Thoracic aorta endothelial cell (primary cell): ENCODE results near the gene PUS7L. TPM values are rescaled to one million over a fixed set of nuclear protein-coding genes. Genes with fewer than 3 reads are reported as not detected.

Source experiments
- total RNA-seq: library from RNA; depleted of rRNA; stranded (reverse); fragments of >200 nt; gene quantifications from 2 replicates; pipeline ENCODE4 v1.2.3, GENCODE V29; 2012

PUS7L gene, protein sequence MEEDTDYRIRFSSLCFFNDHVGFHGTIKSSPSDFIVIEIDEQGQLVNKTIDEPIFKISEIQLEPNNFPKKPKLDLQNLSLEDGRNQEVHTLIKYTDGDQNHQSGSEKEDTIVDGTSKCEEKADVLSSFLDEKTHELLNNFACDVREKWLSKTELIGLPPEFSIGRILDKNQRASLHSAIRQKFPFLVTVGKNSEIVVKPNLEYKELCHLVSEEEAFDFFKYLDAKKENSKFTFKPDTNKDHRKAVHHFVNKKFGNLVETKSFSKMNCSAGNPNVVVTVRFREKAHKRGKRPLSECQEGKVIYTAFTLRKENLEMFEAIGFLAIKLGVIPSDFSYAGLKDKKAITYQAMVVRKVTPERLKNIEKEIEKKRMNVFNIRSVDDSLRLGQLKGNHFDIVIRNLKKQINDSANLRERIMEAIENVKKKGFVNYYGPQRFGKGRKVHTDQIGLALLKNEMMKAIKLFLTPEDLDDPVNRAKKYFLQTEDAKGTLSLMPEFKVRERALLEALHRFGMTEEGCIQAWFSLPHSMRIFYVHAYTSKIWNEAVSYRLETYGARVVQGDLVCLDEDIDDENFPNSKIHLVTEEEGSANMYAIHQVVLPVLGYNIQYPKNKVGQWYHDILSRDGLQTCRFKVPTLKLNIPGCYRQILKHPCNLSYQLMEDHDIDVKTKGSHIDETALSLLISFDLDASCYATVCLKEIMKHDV
- 25.5 and 30.9 TPM in 2 replicates for total RNA-seq

GRCh38 chr12:43758728-43759563 is at the start of gene PUS7L, which contains the start of gene IRAK4:
Gene PUS7L (minus strand): TSS chr12:43758790. CDS start chr12:43755245, 3,545 bp downstream.
Gene IRAK4 (plus strand): TSS chr12:43758951. CDS start chr12:43768112, 9,161 bp downstream.

GRCh38 chr12:43805860-43806736 is 47.5 kb upstream of the PUS7L start, which contains the start of gene TWF1:
Gene TWF1 (minus strand): TSS chr12:43806317. CDS start chr12:43806245, 72 bp downstream.

Other genes starting within 250 kb of the PUS7L start
- gene ADAMTS20, start 206.6 kb downstream of the PUS7L start, total RNA-seq, result not detected in 2 replicates
- 27.1 and 28.6 TPM in 2 replicates for gene IRAK4, start 161 bp upstream of the PUS7L start, total RNA-seq
- gene TWF1, start 47.5 kb upstream of the PUS7L start, total RNA-seq, result 222 and 232 TPM in 2 replicates
- 3.6 and 3.7 TPM in 2 replicates for gene TMEM117, start 77.3 kb upstream of the PUS7L start, total RNA-seq